Osteoblast (primary cell): ENCODE measurements around the gene MFSD2A. TPM values are rescaled to one million over a fixed set of nuclear protein-coding genes. Genes with fewer than 3 reads are reported as not detected.
"Not testable (repeated sequence)": the region's sequence is repeated elsewhere in the genome, so short reads cannot be mapped to it uniquely, and the experiment has no call there.

ENCODE experiments used
- DNase-seq: peaks from one replicate; pipeline ENCODE4 v3.0.0; 2011; ENCODE audit warnings: low spot score, mixed read lengths; ENCODE audit not compliant: insufficient read length; ENCODE audit errors: missing footprints
- H2AFZ ChIP-seq: 2 replicates; pipeline ENCODE4 v1.6.0; 2011; ENCODE audit warnings: mild to moderate bottlenecking, low read length
- H3K27ac ChIP-seq: 2 replicates; pipeline ENCODE4 v1.5.1; 2011; ENCODE audit warnings: mild to moderate bottlenecking, low read depth, low read length, moderate library complexity
- H3K27me3 ChIP-seq: 2 replicates; pipeline ENCODE4 v1.6.0; 2012; ENCODE audit warnings: mild to moderate bottlenecking, control low read depth, inconsistent platforms, low read length, moderate library complexity; ENCODE audit not compliant: insufficient read depth
- H3K36me3 ChIP-seq: 2 replicates; pipeline ENCODE4 v1.5.1; 2011; ENCODE audit warnings: mild to moderate bottlenecking, low read length, control low read depth, moderate library complexity; ENCODE audit not compliant: insufficient read depth
- H3K4me1 ChIP-seq: 2 replicates; pipeline ENCODE4 v1.5.1; 2011; ENCODE audit warnings: mild to moderate bottlenecking, low read length, control low read depth, moderate library complexity; ENCODE audit not compliant: insufficient read depth
- H3K4me2 ChIP-seq: 2 replicates; pipeline ENCODE4 v1.6.0; 2011; ENCODE audit warnings: mild to moderate bottlenecking, low read length; ENCODE audit not compliant: insufficient read depth
- H3K4me3 ChIP-seq: fragments of 200-600 bp; sonication (generic); 3 replicates; pipeline ENCODE4 v1.5.1; 2012; ENCODE audit warnings: mild to moderate bottlenecking, low read length, inconsistent platforms; ENCODE audit not compliant: insufficient read depth
- H3K79me2 ChIP-seq: 2 replicates; pipeline ENCODE4 v1.6.0; 2012; ENCODE audit warnings: mild to moderate bottlenecking, low read length, control low read depth, inconsistent platforms; ENCODE audit not compliant: insufficient read depth
- H3K9me3 ChIP-seq: 2 replicates; pipeline ENCODE4 v1.5.1; 2011; ENCODE audit warnings: low read depth, low read length, control low read depth
- H4K20me1 ChIP-seq: 2 replicates; pipeline ENCODE4 v1.6.0; 2012; ENCODE audit warnings: mild to moderate bottlenecking, low read length, control low read depth; ENCODE audit not compliant: insufficient read depth
- CTCF ChIP-seq: IDR thresholded peaks from 2 replicates; pipeline ENCODE4 v1.5.1; 2011; ENCODE audit warnings: mild to moderate bottlenecking, low read depth, low read length, moderate library complexity; ENCODE audit errors: extremely low read depth
- total RNA-seq: library from RNA; depleted of rRNA; stranded (reverse); fragments of >200 nt; gene quantifications from 2 replicates; pipeline ENCODE4 v1.2.3, GENCODE V29; 2012

The MFSD2A gene
- total RNA-seq, 1 donor: 3.6 TPM

- H3K27ac ChIP-seq: no peak overlapping the region
- no peak overlapping the region for H3K4me3 ChIP-seq
- no peaks in the 10 kb centered on the region for H3K9me3 ChIP-seq
- H3K4me2 ChIP-seq: no peak overlapping the region
- no peaks in the 10 kb centered on the region for H3K79me2 ChIP-seq
- TF ChIP-seq CTCF: no peak
- no peaks in the 10 kb centered on the region for H3K4me1 ChIP-seq
- H4K20me1 ChIP-seq: no peaks in the 10 kb centered on the region
- H2AFZ ChIP-seq: no peak overlapping the region
- H3K36me3 ChIP-seq: no peaks in the 10 kb centered on the region
- DNase-seq: no peak
- no peaks in the 10 kb centered on the region for H3K27me3 ChIP-seq
Measured at GRCh38 chr1:40004857-40005256, 49.9 kb downstream of the MFSD2A start.

GRCh38 chr1:40007481-40008034 is 52.6 kb downstream of the MFSD2A start:
- H2AFZ ChIP-seq, H3K27me3 ChIP-seq, H3K27ac ChIP-seq, H4K20me1 ChIP-seq, H3K9me3 ChIP-seq, DNase-seq, H3K36me3 ChIP-seq, H3K4me3 ChIP-seq, H3K79me2 ChIP-seq, H3K4me2 ChIP-seq, H3K4me1 ChIP-seq: not testable (repeated sequence)

- Histone ChIP-seq H3K9me3 (no peaks in the 10 kb centered on the region), H3K4me2 (no peak overlapping the region), H3K79me2 (no peaks in the 10 kb centered on the region), H3K4me1 (peaks cover 14% of the 10 kb centered on the region), H3K27me3 (no peaks in the 10 kb centered on the region), H3K4me3 (no peak overlapping the region), H2AFZ (no peak overlapping the region), H4K20me1 (no peaks in the 10 kb centered on the region), H3K27ac (no peak overlapping the region), H3K36me3 (no peaks in the 10 kb centered on the region)
- DNase-seq: no peak
- no peak for TF ChIP-seq CTCF
Measured at GRCh38 chr1:40011198-40011597, 56.3 kb downstream of the MFSD2A start.

GRCh38 chr1:40014253-40014706 is 59.3 kb downstream of the MFSD2A start:
- Histone ChIP-seq H3K4me3 (no peak overlapping the region), H3K27ac (peak overlapping the region; percentile 91), H2AFZ (no peak overlapping the region), H3K27me3 (no peaks in the 10 kb centered on the region), H3K9me3 (no peaks in the 10 kb centered on the region), H4K20me1 (no peaks in the 10 kb centered on the region), H3K4me1 (peaks cover 14% of the 10 kb centered on the region), H3K36me3 (no peaks in the 10 kb centered on the region), H3K79me2 (no peaks in the 10 kb centered on the region), H3K4me2 (peak overlapping the region; percentile 53)
- DNase-seq: no peak
- TF ChIP-seq CTCF: no peak
